Chondrocyte (in vitro differentiated cells): ENCODE measurements around the gene NRP1. TPM values are rescaled to one million over a fixed set of nuclear protein-coding genes. Genes with fewer than 3 reads are reported as not detected.

Experiments
- DNase-seq: peaks from one replicate; pipeline ENCODE4 v3.0.0; 2021; ENCODE audit warnings: mixed read lengths, low spot score
- H3K27ac Mint-ChIP-seq: one replicate; pipeline ENCODE4 v1.8.0; 2021; ENCODE audit warnings: mild to moderate bottlenecking, moderate library complexity, mixed read lengths; ENCODE audit not compliant: unreplicated experiment
- H3K27me3 Mint-ChIP-seq: 2 replicates; pipeline ENCODE4 v1.8.0; 2021; ENCODE audit warnings: low read depth, mixed read lengths
- H3K36me3 Mint-ChIP-seq: 2 replicates; pipeline ENCODE4 v1.8.0; 2021; ENCODE audit warnings: low read depth, mixed read lengths
- H3K4me1 Mint-ChIP-seq: 2 replicates; pipeline ENCODE4 v1.8.0; 2021; ENCODE audit warnings: low read depth, mild to moderate bottlenecking, mixed read lengths
- H3K4me3 Mint-ChIP-seq: one replicate; pipeline ENCODE4 v1.8.0; 2021; ENCODE audit warnings: mild to moderate bottlenecking, moderate library complexity, mixed read lengths; ENCODE audit not compliant: unreplicated experiment
- H3K9me3 Mint-ChIP-seq: 2 replicates; pipeline ENCODE4 v1.8.0; 2021; ENCODE audit warnings: low read depth, mixed read lengths
- total RNA-seq: library from RNA; stranded (reverse); gene quantifications from 3 replicates; pipeline ENCODE4 v1.2.1, GENCODE V29; 2021
- TF ChIP-seq, protein P1 (sequence below): fragments of 200-600 bp; sonication (generic); IDR thresholded peaks from 2 replicates; pipeline ENCODE4 v1.5.0; 2021; ENCODE audit warnings: antibody characterized with exemption, mild to moderate bottlenecking, moderate library complexity

The NRP1 gene
- total RNA-seq, 1 donor from 2014 or later, result 122 TPM

GRCh38 chr10:33212061-33212748, 122.3 kb downstream of the NRP1 start:
- Mint-ChIP-seq H3K4me3 (no peak overlapping the region), H3K36me3 (peaks cover 25% of the 10 kb centered on the region), H3K9me3 (no peaks in the 10 kb centered on the region), H3K27ac (peak overlapping the region; percentile 97), H3K4me1 (peaks cover 69% of the 10 kb centered on the region), H3K27me3 (no peaks in the 10 kb centered on the region)
- no peak for DNase-seq
- TF ChIP-seq, protein P1, sequence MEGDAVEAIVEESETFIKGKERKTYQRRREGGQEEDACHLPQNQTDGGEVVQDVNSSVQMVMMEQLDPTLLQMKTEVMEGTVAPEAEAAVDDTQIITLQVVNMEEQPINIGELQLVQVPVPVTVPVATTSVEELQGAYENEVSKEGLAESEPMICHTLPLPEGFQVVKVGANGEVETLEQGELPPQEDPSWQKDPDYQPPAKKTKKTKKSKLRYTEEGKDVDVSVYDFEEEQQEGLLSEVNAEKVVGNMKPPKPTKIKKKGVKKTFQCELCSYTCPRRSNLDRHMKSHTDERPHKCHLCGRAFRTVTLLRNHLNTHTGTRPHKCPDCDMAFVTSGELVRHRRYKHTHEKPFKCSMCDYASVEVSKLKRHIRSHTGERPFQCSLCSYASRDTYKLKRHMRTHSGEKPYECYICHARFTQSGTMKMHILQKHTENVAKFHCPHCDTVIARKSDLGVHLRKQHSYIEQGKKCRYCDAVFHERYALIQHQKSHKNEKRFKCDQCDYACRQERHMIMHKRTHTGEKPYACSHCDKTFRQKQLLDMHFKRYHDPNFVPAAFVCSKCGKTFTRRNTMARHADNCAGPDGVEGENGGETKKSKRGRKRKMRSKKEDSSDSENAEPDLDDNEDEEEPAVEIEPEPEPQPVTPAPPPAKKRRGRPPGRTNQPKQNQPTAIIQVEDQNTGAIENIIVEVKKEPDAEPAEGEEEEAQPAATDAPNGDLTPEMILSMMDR, result no peak

DNA sequence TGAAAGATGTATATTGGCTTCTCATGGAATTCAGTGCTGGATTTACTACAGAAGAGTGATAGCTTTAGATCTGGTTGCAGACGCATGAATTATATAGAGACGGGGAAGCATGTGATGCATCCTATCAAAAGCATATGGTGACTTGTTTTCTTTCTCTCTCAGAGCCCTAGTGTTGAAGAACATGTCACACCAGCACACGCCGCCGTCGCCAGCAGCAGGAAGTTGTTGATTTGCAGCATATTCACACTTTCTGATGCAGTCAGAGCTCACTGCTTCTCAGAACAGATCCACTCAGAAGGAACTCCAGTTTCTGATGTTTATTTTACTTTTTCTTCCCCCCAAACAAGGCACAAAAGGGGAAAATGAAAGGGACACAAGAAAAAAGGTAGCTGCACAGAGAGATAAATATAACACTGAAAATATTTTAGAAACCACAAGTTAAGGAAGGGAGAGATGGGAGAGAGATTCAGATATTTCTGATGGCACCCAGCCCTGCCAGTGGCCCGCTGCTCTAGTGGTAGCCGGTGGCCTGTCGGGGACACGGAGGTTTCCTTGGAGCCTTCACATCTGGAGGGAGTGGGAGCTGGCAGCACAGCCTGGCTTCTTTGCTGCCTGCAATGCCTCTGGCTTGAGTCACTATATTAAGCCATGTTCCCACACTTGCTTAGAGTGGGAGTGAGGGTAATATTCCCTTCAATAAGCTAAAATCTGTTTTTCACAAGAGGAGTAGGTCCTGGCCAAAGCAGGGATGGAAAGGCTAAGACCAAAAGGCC, 123.2 kb downstream of the NRP1 start:
- H3K27ac Mint-ChIP-seq, result peak overlapping the region; percentile 97

DNA sequence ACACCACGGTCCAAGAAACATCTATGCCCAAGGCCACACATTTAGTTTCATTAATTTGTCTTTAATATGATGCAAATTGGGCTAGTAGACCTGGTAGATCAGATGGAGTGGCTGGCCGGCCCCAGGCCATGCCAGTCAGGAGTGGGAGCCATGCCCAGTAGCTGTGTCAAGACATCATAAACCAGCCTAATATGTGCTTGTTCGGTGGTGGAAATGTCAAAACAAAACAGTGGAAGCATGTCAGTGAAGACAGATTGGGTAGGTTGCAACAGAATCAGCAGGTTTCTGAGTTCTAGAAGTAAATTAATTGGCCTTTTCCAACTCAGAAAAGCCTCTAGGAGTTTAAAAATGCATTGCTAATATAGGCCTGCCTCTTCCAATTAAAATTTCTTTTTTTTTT, 124.7 kb downstream of the NRP1 start:
- H3K27me3 Mint-ChIP-seq, result no peaks in the 10 kb centered on the region
- H3K4me3 Mint-ChIP-seq, result no peak overlapping the region
- H3K27ac Mint-ChIP-seq, result no peak overlapping the region
- TF ChIP-seq, protein P1, result no peak
- DNase-seq, result no peak
- peaks cover 52% of the 10 kb centered on the region for H3K4me1 Mint-ChIP-seq
- H3K36me3 Mint-ChIP-seq, result peaks cover 43% of the 10 kb centered on the region
- no peaks in the 10 kb centered on the region for H3K9me3 Mint-ChIP-seq

More for the DNA sequence above, 123.2 kb downstream of the NRP1 start:
- Mint-ChIP-seq H3K4me1 (peaks cover 60% of the 10 kb centered on the region), H3K36me3 (peaks cover 31% of the 10 kb centered on the region), H3K9me3 (no peaks in the 10 kb centered on the region), H3K4me3 (peak overlapping the region; percentile 68), H3K27me3 (no peaks in the 10 kb centered on the region)
- TF ChIP-seq, protein P1, result peak; percentile 22
- no peak for DNase-seq

DNA sequence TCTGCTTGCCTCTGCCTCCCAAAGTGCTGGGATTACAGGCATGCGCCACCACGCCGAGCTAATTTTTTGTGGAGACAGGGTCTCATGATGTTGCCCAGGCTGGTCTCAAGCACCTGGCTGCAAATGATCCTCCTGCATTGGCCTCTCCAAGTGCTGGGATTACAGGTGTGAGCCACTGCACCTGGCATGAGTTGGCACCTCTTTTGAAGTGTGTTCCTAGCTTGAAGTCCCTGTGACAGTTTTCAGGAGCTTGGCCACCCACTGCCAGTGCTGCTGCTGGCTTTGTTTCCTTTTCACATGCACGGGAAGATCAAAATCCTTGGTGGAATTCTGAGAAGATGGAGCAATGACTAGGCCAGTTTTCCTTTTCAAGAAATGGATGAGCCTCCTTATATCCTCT, 126.3 kb downstream of the NRP1 start:
- Mint-ChIP-seq H3K9me3 (no peaks in the 10 kb centered on the region), H3K4me1 (peaks cover 44% of the 10 kb centered on the region), H3K27me3 (no peaks in the 10 kb centered on the region), H3K36me3 (peaks cover 35% of the 10 kb centered on the region), H3K27ac (no peak overlapping the region), H3K4me3 (no peak overlapping the region)
- no peak for DNase-seq
- TF ChIP-seq, protein P1, result no peak

GRCh38 chr10:33204031-33204430, 130.4 kb downstream of the NRP1 start:
- Mint-ChIP-seq H3K4me3 (no peak overlapping the region), H3K27ac (peak overlapping the region; percentile 70), H3K36me3 (peaks cover 38% of the 10 kb centered on the region), H3K9me3 (no peaks in the 10 kb centered on the region), H3K27me3 (no peaks in the 10 kb centered on the region), H3K4me1 (peaks cover 15% of the 10 kb centered on the region)
- TF ChIP-seq, protein P1, result no peak
- DNase-seq, result no peak
